HEK293T (cell line): Measurements from ENCODE around the gene NARS2.

ENCODE experiments used
- CTCF ChIA-PET: fragments of 350-600 bp; formaldehyde crosslinking; extraction: SDS; loops from one replicate; lab custom pipeline; 2021; ENCODE audit warnings: antibody characterized with exemption, inconsistent platforms; lab: Yijun Ruan, JAX
- POLR2A ChIA-PET: fragments of 350-600 bp; formaldehyde crosslinking; extraction: SDS; loops from one replicate; lab custom pipeline; 2020; ENCODE audit warnings: antibody characterized with exemption, inconsistent platforms; lab: Yijun Ruan, JAX
- DNase-seq: peaks from one replicate; pipeline ENCODE4 v3.0.0; 2012; ENCODE audit warnings: mixed read lengths; ENCODE audit errors: extremely low spot score
- ARNT ChIP-seq: fragments of 450-650 bp; IDR thresholded peaks from 2 replicates; pipeline ENCODE4 v1.6.1; 2017; ENCODE audit warnings: mild to moderate bottlenecking
- BHLHE40 ChIP-seq: fragments of 450-650 bp; IDR thresholded peaks from 2 replicates; pipeline ENCODE4 v1.6.1; 2016; ENCODE audit warnings: mild to moderate bottlenecking, moderate library complexity, borderline replicate concordance
- CTBP1 ChIP-seq: fragments of 450-650 bp; IDR thresholded peaks from 2 replicates; pipeline ENCODE4 v1.6.1; 2016; ENCODE audit warnings: borderline replicate concordance
- ELF4 ChIP-seq: fragments of 450-650 bp; IDR thresholded peaks from 2 replicates; pipeline ENCODE4 v1.6.1; 2017; ENCODE audit warnings: antibody characterized with exemption
- FOXA1 ChIP-seq: fragments of 450-650 bp; IDR thresholded peaks from 2 replicates; pipeline ENCODE4 v1.6.1; 2016; ENCODE audit warnings: mild to moderate bottlenecking
- FOXK2 ChIP-seq: fragments of 450-650 bp; IDR thresholded peaks from 2 replicates; pipeline ENCODE4 v1.6.1; 2016; ENCODE audit warnings: mild to moderate bottlenecking
- FOXM1 ChIP-seq: fragments of 450-650 bp; IDR thresholded peaks from 2 replicates; pipeline ENCODE4 v1.6.1; 2017; ENCODE audit warnings: mild to moderate bottlenecking, borderline replicate concordance
- HDGF ChIP-seq: fragments of 450-650 bp; IDR thresholded peaks from 2 replicates; pipeline ENCODE4 v1.6.1; 2017; ENCODE audit warnings: antibody characterized with exemption, borderline replicate concordance
- L3MBTL2 ChIP-seq: fragments of 450-650 bp; conservative IDR thresholded peaks from 2 replicates; pipeline ENCODE4 v1.6.1; 2016; ENCODE audit warnings: mild to moderate bottlenecking
- LEF1 ChIP-seq: fragments of 450-650 bp; IDR thresholded peaks from 2 replicates; pipeline ENCODE4 v1.6.1; 2017; ENCODE audit warnings: mild to moderate bottlenecking, borderline replicate concordance
- NFRKB ChIP-seq: fragments of 450-650 bp; IDR thresholded peaks from 2 replicates; pipeline ENCODE4 v1.6.1; 2016; ENCODE audit warnings: mild to moderate bottlenecking, moderate library complexity
- SP1 ChIP-seq: fragments of 450-650 bp; IDR thresholded peaks from 2 replicates; pipeline ENCODE4 v1.6.1; 2017
- SUZ12 ChIP-seq: fragments of 450-650 bp; IDR thresholded peaks from 2 replicates; pipeline ENCODE4 v1.6.1; 2016; ENCODE audit warnings: mild to moderate bottlenecking
- TARDBP ChIP-seq: fragments of 450-650 bp; IDR thresholded peaks from 2 replicates; pipeline ENCODE4 v1.6.1; 2016
- ZNF384 ChIP-seq: fragments of 450-650 bp; IDR thresholded peaks from 2 replicates; pipeline ENCODE4 v1.6.1; 2016
- TF ChIP-seq, protein P1 (sequence below): fragments of 450-650 bp; IDR thresholded peaks from 2 replicates; pipeline ENCODE4 v1.6.1; 2016

The NARS2 gene

DNA sequence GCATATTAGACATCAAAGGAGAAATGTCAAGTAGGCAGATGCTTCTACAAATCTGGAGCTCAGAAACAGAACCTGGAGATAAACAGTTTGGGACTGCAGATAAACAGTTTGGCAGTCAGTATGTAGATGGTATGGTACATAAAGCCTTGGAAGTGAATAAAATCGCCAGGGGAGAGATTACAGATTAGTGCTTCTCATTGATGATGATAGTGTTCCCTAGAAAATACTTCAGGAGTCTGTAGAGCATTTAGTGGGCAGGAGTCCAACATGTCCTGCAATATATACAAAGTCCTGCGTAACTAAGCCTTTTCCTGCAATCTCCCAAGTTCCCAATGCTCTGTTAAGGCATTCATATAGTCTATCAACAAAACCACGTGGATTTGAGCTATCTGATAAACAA, 35.2 kb downstream of the NARS2 start:
- POLR2A ChIA-PET, result no interaction called here
- TF ChIP-seq, protein P1, sequence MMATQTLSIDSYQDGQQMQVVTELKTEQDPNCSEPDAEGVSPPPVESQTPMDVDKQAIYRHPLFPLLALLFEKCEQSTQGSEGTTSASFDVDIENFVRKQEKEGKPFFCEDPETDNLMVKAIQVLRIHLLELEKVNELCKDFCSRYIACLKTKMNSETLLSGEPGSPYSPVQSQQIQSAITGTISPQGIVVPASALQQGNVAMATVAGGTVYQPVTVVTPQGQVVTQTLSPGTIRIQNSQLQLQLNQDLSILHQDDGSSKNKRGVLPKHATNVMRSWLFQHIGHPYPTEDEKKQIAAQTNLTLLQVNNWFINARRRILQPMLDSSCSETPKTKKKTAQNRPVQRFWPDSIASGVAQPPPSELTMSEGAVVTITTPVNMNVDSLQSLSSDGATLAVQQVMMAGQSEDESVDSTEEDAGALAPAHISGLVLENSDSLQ, result no peak
- TF ChIP-seq L3MBTL2 (no peak), BHLHE40 (no peak), CTBP1 (no peak), FOXA1 (no peak), FOXM1 (no peak), ELF4 (no peak), SUZ12 (no peak), ARNT (no peak), NFRKB (no peak), SP1 (no peak), ZNF384 (no peak)
- DNase-seq, result no peak
- CTCF ChIA-PET, result no interaction called here

DNA sequence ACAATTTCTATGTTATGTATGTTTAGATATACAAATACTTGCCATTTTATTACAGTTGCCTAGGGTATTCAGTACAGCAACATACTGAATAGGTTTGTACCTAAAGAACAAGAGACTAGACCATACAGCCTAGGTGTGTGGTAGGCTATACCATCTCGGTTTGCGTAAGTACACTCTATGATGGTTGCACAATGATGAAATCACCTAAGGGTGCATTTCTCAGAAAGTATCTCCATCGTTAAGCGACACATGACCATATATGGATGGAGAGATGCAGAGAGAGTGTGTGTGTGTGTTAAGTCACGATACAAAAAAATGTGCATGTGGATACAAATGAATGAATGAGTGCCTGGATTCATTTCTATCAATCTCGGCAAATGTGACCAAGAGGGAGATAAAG, 37.7 kb downstream of the NARS2 start:
- POLR2A ChIA-PET, result no interaction called here

DNA sequence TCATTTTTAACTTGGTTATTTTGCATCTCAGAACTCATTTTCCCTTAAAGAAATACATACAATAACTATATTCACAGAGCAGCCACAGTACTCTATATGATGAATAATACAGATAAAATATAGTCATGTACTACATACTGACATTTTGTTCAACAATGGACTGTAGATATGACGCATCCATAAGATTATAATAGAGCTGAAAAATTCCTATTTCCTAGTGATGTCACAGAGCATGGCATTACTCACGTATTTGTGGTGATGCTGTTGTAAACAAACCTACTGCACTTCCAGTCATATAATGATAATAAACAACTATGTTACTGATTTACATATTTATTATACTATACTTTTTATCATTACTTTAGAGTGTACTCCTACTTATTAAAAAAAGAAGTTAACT, 38.7 kb downstream of the NARS2 start:
- POLR2A ChIA-PET, result no interaction called here
- CTCF ChIA-PET, result interaction anchor here (0.6 kb wide), 1 partner anchor 11 kb away, joined by 4 read pairs; no protein-coding TSS in a partner anchor
- no peak for DNase-seq
- no peak for TF ChIP-seq FOXK2
- no peak for TF ChIP-seq FOXM1
- no peak for TF ChIP-seq FOXA1
- TF ChIP-seq SP1, result no peak
- no peak for TF ChIP-seq CTBP1
- no peak for TF ChIP-seq LEF1
- no peak for TF ChIP-seq ARNT
- TF ChIP-seq TARDBP, result no peak
- no peak for TF ChIP-seq BHLHE40
- TF ChIP-seq ZNF384, result no peak
- no peak for TF ChIP-seq ELF4
- TF ChIP-seq NFRKB, result no peak
- no peak for TF ChIP-seq L3MBTL2
- TF ChIP-seq SUZ12, result no peak

More for the DNA sequence above, 37.7 kb downstream of the NARS2 start:
- CTCF ChIA-PET, result no interaction called here
- TF ChIP-seq ELF4 (no peak), BHLHE40 (no peak), HDGF (no peak), ZNF384 (no peak), FOXK2 (no peak), CTBP1 (no peak), ARNT (no peak), FOXA1 (no peak), NFRKB (no peak), L3MBTL2 (no peak)
- TF ChIP-seq, protein P1, result no peak
- DNase-seq, result no peak

DNA sequence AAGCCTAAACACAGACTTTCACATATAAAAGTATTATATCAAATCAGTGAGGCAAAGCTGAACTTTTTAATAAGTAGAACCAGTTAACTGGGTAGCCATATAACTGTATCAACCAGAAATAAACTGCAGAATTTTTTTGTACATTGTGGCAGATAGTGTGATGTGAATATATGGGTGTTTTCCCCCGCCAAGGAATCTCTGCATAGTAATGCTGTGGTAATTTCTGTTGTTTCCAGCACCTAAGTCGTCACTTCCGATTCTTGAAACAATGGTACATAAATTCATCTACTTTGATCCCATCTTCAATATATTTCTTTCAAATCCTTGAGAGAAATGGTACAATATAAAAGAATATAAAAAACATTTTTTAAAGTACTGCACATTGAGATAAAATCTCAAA, 39.6 kb downstream of the NARS2 start:
- TF ChIP-seq ZNF384 (no peak), BHLHE40 (no peak), FOXA1 (no peak), SP1 (no peak), TARDBP (no peak)
- TF ChIP-seq, protein P1, result no peak
- POLR2A ChIA-PET, result no interaction called here
- CTCF ChIA-PET, result no interaction called here
- no peak for DNase-seq

DNA sequence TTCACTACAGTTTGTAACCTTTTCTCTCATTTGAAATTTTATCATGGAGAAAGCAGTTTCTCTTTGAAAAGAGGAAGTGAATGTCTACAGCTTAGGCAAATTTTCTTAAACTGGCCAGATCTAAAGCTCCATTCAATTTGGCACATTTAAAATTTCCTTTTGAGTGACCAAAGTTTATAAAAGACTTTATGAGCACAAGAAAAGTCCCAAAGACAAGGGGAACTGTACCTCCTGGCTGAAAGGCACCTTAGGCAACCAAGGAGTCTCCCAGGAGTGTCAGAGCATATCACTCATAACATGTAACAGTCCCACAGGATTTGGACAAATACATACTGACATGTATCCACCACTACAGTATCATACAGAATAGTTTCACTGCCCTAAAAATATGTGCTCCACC, 41.3 kb downstream of the NARS2 start:
- ChIA-PET POLR2A (no interaction called here), CTCF (interaction anchor here (0.6 kb wide), 1 partner anchor 34 kb away, joined by 3 read pairs; no protein-coding TSS in a partner anchor)
- TF ChIP-seq NFRKB, result no peak
- no peak for TF ChIP-seq FOXK2
- TF ChIP-seq, protein P1, result no peak
- no peak for TF ChIP-seq SUZ12
- TF ChIP-seq BHLHE40, result no peak
- TF ChIP-seq CTBP1, result no peak
- no peak for TF ChIP-seq ZNF384
- TF ChIP-seq LEF1, result no peak
- TF ChIP-seq ELF4, result no peak
- TF ChIP-seq HDGF, result no peak
- TF ChIP-seq SP1, result no peak
- no peak for TF ChIP-seq FOXM1
- no peak for TF ChIP-seq FOXA1
- TF ChIP-seq ARNT, result no peak
- TF ChIP-seq TARDBP, result no peak
- no peak for TF ChIP-seq L3MBTL2
- DNase-seq, result no peak

DNA sequence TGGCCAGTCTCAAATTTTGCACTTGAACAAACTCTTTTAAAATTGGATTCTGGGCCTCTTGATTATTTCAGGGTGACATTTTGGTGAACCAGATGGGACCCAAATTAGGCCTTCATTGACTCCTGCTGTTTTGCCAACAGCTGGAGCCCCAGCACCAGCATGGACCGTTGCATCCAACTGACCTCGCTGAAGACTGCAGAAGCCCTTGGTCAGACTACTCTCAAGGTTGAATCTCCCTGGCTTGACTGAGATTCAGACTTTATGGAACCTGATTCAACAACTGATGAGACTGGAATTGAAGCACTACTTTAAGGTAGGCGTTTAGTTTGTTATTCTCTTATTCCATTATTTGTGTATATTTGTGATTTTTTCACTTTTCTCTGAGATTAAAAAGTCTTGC, 41.7 kb downstream of the NARS2 start:
- TF ChIP-seq SP1 (no peak), SUZ12 (no peak), ZNF384 (no peak)
- TF ChIP-seq, protein P1, result no peak
- POLR2A ChIA-PET, result no interaction called here
- DNase-seq, result no peak
- CTCF ChIA-PET, result no interaction called here
